HG03442 (cell line): Measurements from ENCODE around the gene GJD3.

Source experiments
- ATAC-seq: cut with Tn5 transposase; IDR thresholded peaks from one replicate; pipeline ENCODE4 v1.9.1; 2021; ENCODE audit warnings: mild to moderate bottlenecking, moderate library complexity; ENCODE audit not compliant: unreplicated experiment

Gene GJD3

DNA sequence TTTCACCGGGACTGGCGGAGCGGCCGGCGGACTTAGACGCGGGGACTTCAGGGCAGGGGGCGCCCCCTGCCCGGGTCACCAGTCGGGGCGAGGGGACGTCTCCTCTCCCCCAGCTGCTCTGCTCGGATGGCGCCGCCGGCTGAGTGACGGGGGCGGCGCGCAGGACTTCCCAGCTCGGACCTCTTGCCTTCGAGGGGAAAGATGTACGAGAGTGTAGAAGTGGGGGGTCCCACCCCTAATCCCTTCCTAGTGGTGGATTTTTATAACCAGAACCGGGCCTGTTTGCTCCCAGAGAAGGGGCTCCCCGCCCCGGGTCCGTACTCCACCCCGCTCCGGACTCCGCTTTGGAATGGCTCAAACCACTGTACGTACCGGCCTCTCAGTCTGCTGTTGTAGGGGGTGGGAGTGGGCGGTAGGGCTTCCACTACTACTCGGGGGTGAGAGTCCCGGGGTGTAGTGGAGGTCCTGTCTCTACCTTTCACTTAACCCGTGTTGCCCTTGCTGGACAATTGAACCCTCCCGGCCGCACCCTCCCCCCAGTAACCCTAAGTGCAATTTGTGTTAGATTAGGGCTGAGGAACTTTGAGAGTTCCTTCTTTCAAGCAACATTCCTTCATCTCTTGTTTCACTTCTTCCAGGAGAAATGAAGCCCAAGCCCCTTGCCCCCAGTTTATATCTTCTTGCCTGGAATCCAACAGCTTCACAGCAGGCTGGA, 21.9 kb downstream of the GJD3 start:
- no peak for ATAC-seq

DNA sequence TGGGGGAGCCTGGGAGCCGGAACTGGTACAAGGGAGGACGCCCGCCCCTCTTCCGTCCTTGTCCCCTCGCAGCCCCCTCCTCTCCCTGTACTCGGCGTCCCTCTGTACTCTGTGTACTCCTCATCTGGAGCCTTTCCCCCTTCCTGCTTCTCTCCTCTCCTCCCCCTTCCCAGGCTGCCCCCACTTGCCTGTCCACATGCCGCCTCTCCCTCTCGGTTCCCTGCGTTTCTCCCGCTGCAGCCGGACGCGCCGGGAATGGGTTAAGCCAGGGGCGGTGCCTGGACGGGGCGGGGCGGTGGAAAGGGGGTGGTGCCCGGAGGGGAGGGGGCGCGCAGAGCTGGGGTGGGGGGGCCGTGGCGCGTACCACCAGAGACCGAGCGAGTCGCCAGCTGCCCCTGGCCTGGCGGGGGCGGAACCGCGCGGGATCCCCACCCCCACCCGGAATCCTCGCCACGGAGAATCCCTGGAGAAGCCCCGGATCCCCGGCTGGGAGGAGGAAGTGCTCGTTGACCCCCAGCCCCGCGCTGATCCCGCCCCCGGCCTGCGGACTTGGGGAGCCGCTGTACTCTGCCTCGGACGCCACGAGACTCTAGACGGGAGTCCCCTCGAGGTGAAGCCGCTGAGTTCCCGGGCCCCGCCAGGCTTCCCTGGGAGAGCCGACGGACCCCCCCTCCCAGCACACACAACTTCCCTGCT, 22.6 kb downstream of the GJD3 start:
- ATAC-seq, result no peak

DNA sequence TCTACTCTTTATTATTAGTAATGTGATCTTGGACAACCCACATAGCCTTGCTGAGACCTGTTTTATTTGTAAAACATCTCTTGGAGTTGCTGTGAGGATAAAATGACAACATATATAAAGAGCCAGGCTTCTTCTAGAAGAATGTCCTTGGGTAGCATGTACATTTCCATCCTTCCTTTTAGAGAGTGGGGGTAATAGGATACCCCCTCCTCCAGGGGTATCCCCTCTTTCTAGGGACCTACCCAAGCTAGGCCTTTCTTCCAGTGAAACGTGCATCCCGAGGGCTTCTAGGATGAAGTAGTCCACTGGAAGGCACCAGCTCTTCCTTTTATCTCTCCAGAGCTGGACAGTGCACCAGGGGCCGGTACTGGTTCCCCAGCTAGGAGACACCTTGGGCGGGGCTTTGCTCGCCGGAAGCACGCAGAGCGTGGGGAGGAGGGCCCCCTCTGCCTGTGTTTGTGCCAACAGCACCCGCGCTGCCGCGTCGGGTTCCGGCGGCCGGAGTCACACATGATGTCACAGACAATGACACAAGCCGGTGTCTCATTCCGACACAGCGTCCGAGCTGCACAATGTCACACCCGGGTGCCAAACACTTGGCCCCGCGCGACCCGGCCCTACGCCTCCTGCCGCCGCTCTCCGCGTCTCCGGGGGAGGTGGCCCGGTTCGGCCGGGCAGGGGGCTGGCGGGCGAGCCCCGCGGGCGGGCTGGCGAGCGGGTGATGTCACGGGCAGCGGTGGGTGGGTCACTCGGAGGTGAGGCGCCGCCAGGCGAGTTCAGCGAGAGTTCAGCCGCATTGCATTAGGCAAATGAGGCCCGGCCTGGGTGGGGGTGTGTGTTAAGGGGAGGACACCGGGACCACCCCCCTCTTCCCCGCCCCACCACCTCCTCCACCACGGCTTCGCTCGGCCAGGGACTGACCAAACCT, 23.4 kb downstream of the GJD3 start:
- ATAC-seq, result peak; percentile 60

DNA sequence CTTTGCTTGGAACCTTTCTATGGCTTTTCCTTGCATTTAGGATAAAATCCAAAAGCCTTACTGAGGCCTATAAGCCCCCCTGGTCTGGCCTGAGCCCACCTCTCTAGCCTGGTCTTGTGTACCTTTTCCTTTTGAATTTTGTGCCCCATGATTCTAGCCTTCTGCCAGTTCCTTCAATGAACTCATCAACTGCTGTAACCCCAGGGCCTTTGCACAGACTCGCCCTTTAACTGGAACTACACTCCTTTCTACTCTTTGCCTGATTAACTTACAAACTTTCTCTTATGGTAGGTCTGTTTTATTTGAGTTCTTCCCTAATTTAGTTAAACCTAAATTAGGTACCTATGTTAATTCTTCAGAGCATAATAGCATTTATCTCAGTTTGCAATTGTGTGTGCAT, 24.2 kb downstream of the GJD3 start:
- no peak for ATAC-seq

DNA sequence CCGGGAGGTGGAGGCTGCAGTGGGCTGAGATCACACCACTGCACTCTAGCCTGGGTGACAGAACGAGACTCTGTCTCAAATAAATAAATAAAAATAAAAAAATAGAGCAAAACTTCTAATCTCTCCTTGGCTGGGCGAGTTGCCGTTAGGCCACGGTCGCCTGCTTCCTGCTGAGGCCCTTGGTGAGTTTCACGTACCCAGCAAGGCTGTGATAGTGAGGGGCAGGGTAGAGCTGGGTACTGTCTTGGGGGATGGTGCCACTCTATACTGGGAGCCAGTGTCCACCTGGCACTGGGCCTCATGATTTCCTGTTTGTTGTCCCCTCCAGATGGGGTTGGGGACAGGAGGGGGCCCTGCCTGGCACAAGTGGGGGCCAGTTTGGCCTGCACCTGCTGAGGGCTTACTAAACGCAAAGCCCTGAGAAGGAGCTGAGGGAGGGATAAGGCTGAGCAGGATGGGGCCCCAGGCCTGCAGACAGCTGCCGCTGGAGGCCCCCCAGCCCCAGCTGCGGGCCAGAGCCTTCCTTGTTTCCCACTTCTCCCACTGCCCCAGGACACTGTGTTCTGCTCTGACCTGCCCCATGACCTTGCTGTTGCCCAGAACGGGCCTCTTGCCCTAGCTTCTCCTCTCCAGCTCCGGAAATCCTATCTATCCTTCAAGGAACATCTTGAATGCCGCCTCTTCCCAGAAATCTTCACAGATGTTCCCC, 25.4 kb downstream of the GJD3 start:
- no peak for ATAC-seq

DNA sequence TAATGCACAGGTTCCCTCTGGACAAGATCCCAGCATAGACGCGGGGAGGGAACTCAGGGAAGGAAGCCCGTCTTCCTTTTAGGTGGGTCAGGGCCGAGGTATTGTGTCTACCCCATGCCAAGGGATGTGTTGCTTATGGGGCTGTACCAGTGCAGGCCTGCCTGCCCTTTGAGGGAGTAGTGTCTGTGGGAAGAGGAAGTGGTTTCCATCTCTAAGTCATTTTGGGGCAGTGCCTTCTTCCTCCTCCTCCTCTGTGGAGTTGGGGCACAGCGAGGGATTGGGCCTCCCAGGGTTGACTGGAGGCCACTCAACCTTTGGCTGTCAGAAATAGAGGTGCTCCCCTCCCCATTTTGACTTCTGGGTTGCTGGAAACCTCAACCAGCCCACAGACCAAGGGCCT, 26.5 kb downstream of the GJD3 start:
- no peak for ATAC-seq

DNA sequence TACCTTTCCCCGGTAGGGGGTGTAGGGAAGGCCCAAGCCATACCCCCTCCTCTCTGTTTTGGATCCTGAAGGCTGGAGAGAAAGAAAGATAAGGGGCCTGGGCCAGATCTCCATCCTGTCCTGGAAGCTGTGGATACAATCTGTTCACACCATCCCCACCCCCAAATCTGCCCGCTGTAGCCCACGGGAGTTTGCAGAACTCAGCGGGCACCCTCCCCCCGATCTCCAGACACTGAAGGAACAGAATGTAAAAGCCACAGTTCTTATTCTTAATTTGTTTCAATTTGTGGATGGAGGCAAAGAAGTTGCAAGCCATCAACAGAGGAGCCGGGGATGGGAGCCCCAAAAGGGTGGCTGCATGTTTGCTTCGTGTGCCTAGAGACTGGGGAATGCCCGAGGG, 27.2 kb downstream of the GJD3 start:
- no peak for ATAC-seq

DNA sequence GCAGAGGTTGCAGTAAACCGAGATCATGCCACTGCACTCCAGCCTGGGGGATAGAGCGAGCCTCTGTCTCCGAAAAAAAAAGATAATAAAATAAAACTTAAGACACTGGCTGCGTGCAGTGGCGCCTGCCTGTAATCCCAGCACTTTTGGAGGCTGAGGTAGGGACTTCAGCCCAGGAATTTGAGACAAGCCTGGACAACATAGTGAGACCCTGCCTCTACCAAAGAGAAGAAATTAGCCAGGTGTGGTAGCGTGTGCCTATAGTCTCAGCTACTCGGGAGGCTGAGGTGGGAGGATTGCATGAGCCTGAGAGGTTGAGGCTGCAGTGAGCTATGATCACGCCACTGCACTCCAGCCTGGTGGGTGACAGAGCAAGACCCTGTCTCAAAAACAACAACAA, 28.9 kb downstream of the GJD3 start:
- no peak for ATAC-seq

DNA sequence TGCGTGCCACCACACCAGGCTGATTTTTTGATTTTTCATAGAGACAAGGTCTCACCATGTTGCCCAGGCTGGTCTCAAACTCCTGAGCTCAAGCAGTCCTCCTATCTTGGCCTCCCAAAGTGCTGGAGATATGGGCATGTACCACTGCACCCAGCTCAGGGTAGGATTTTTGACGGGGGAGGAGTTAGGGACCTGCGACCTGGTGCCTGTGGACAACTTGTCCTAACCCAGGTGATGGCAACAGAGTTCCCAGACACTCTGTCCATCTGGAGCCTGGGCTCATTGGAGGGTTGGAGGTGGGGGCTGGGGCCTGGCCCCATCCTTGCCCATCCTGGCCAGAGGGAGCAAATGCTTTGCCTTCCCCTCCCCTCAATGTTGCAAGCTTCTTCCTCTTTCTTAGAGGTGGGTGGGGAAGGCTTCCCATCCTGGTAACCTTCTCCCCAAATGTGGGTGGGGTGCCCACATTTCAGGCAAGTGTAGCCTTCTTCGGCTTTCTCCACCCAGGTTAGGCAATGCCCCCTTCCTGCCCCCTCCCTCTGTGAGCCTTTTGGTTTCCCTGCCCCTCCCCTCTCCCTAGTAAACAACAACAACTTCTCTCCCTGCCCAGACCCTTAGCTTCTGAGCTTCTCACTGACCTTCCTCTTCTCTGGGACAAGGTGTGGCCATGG, 30.6 kb downstream of the GJD3 start:
- no peak for ATAC-seq

DNA sequence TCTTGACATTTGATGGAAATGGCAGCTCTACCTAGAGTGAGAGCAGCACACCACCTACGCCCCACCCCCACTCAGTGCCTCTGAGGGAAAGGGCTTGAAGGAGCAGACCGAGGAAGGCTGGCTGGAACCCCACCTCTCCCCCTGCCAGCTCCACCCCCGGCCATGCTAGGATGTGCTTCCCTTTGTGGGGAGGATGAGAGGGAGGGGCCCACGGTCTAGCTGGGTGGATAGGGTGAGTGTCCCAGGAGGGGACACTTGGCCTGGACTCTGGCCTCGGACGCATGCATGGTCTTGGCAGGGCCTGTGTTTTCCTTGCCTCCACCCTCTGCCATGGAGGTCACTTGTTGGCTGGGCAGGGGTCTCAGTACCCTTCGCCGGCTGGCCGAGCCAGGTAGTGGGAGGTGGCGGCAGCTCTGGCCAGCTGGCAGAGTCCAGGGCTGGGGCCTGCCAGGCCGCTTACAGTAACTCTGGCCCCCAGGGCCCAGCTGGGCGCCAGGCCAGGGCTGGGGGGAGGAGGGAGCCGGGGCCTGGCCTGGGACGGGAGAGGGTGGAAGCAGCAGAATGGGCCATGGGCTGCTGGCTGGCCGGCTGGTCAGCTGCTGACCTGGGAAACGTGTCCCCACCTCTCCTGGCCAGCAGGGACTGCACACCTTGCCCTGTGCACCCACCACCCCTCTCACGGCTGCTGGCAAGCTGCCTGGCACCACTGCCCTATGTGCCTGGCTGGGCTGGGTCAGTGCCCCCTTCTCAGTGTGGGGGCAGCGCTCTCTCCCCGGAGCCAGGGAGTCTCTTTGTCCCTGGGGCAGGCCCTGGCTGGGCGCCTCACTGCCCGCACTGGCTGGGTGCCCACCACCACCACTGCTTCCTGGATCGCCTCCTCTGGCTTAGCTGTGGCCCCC, 32.5 kb downstream of the GJD3 start:
- ATAC-seq, result no peak

DNA sequence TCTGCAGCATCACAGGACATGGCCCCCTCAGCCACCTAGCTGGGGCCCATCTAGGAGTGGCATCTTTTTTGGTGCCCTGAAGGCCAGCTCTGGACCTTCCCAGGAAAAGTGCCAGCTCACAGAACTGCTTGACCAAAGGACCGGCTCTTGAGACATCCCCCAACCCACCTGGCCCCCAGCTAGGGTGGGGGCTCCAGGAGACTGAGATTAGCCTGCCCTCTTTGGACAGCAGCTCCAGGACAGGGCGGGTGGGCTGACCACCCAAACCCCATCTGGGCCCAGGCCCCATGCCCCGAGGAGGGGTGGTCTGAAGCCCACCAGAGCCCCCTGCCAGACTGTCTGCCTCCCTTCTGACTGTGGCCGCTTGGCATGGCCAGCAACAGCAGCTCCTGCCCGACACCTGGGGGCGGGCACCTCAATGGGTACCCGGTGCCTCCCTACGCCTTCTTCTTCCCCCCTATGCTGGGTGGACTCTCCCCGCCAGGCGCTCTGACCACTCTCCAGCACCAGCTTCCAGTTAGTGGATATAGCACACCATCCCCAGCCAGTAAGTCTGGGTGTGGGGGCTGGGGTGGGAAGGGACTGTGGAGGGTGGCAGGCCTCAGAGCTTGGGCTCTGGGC, 33.6 kb downstream of the GJD3 start:
- no peak for ATAC-seq

DNA sequence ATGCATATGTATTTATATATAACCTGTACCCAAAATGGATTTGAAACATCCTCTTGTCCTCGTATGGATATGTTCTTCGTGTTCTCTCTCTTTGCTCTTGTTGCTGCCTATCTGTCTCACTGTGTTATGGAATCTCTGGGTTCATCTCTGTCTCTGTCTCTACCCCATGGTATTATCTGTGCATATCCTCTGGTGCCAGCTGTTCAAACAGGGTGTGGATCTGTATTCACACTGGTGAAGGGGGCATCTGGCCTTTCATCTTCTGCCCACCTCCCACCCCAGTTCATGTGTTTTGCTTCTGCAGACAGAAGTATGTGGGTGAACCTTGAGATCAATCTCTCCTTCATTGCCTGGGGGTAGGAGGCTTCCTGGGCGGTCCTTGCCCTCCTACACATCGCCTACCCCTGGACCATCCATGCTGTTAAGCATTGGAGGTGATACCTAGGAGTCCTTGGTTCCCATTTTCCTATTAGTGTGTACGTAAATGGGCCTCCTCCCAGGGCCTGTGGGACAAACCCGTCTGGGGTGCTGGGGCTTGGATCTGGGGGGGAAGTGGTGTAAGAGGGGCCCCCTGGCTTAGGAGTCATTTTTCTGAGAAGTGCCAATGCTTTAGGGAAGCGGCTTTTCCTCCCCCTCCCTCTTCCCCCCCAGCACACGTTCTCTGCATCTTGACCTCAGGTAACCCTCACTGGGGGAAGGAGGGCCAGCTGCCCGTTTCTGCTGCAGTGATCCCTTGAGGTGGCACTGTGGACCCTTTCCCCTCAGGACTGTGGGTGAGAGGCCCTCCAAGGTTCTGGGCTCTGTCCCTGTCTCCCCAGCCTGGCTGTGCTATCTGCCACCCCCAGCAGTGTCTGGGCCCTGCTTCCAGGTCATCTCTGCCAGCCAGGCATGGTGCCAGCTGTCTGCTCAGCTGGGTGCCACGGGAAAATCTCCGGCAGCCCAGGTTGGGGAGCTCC, 34.4 kb downstream of the GJD3 start:
- no peak for ATAC-seq

DNA sequence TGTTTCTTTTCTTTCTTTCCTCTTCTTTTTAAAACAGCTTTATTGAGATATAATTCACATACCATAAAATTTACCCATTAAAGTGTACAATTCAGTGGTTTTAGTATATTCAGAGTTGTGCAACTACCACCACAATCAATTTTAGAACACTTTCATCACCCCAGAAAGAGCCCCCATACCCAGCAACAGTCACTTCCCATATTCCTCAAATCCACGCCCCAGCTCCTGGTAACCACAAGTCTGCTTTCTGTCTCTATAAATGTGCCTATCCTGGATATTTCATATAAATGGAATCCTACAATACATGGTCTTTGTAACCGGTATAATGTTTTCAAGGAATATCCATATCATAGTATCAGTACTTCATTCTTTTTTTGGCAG, 36.2 kb downstream of the GJD3 start:
- ATAC-seq, result no peak

DNA sequence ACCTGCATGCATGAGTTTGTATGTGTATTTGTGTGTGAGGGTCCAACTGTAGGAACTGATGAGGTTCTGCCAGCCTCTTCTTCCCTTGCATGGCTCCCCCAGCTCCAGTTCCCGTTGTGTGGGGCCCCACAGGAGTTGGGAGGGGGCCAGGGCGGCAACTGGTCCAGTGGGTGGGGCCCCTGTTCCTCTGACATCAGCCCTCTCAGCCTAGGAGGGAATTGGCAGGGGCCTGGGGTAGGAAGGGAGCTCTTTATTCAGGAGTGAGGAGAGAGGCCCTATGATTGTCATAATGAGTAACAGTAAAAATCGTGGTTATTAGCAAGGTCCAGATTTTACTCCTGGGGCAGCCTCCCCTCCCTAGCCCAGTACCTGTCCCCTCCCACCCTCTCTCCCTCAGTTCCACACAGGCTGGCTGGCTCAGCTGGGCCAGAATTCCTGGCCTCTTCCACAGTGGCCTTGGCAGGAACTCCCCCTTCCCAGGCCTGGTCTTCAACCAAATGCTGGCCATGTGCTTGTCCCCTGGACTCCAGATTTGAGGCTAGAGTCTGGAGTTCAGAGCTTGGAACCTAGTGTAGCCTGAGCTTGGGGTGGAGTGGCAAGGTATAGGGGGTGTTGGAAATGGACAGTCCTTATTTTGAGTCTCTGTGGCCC, 36.7 kb downstream of the GJD3 start:
- no peak for ATAC-seq

DNA sequence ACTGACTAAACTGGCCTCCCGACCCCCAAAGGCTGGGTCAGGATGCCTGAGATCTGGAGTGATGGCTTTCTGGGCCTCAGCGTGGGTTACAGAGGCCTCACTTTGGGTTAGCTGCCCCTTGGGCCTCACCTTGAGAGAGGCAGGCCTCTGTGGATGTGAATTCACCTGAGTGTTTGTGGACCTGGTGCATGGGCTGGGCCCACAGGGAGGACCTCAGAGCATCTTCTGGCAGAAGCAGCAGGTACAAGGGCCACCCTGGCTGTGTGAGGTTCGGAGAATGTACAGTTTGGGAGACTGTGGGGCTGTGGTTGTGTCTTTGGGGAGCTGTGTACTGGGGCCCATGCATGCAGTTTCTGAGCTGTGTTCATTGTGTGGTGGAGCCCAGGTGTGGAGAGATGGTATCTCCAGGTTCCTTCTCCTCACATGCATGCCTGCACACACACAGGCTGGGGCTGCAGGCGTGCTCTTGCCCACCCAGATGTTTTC, 37.2 kb downstream of the GJD3 start:
- no peak for ATAC-seq

DNA sequence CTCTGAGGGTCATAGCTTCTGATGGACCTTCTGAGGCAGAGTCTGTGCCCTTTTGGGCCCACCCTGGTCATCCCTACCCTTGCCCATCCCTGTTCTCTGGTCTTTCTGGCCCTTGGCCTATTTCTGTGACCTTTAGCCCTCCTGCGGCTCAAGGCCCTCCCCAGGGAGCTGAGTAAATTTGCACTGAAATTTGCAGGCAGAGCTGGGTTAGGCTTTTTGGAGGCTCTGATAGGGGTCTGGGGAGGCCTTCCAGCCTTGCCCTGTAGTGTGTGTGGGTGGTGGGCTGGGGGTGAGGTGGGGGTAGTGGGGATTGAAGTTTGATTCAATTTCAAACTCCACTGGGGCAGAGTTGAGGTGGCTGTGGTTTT, 37.7 kb downstream of the GJD3 start:
- ATAC-seq, result no peak
